ENCODE measurements around the gene PSMD7. TPM values are rescaled to one million over a fixed set of nuclear protein-coding genes. Genes with fewer than 3 reads are reported as not detected.
A peak's percentile ranks its signal among the peaks of the same experiment; 100 is the strongest.

Gene PSMD7
- total and polyA plus RNA-seq, 5 donors, result 80.9 to 118 (median 106) TPM

GRCh38 chr16:74275031-74275636 is 21.5 kb upstream of the PSMD7 start:
- Histone ChIP-seq H3K27me3 (ENCODE audit: control insufficient read depth, insufficient read depth) (no peaks in the 10 kb centered on the region), H3K4me3 (ENCODE audit: low read length) (no peak overlapping the region), H3K4me1 (ENCODE audit: control insufficient read depth, insufficient read depth, low read length) (no peaks in the 10 kb centered on the region), H3K27ac (ENCODE audit: low read length) (no peak overlapping the region), H3K9me3 (ENCODE audit: control insufficient read depth, low read length) (no peaks in the 10 kb centered on the region)
- DNase-seq, result no peak
- 35% methylated on average over 2 of the region's 2 CpGs for WGBS
- intact Hi-C loops (cut with DNase I), result no loop called here
- ATAC-seq, result no peak

- Histone ChIP-seq H3K27me3 (ENCODE audit: control insufficient read depth, insufficient read depth) (no peaks in the 10 kb centered on the region), H3K9me3 (ENCODE audit: control insufficient read depth, low read length) (no peaks in the 10 kb centered on the region), H3K27ac (ENCODE audit: low read length) (no peak overlapping the region), H3K4me3 (ENCODE audit: low read length) (no peak overlapping the region), H3K4me1 (ENCODE audit: control insufficient read depth, insufficient read depth, low read length) (no peaks in the 10 kb centered on the region)
- DNase-seq, result no peak
- no peak for ATAC-seq
- 41% methylated on average over 7 of the region's 7 CpGs for WGBS
- intact Hi-C loops (cut with DNase I), result no loop called here
Observed at GRCh38 chr16:74275711-74276110, 20.9 kb upstream of the PSMD7 start.

DNA sequence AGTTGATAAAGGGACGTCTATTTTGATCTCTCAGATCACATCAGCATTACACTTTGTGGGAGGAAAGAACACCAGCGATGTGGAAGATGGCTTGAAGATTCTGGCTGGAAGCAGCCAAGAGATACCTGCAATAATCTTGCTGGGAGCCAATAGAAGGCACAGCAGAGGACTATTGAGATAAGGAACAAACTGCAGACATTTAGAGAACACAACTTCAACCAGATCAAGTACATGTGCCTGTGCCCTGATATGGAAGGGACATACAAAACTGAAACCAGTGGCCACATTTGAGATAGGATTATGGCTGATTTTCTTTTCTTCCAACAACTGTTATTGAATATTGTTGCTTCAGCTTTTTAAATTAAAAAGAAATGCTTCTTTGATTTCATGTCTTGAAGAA is 18.6 kb upstream of the PSMD7 start:
- H3K4me3 ChIP-seq (ENCODE audit: low read length), result no peak overlapping the region
- H3K27ac ChIP-seq (ENCODE audit: low read length), result no peak overlapping the region
- no peaks in the 10 kb centered on the region for H3K9me3 ChIP-seq (ENCODE audit: control insufficient read depth, low read length)
- 43% methylated on average over 2 of the region's 2 CpGs for WGBS
- intact Hi-C loops (cut with DNase I), result no loop called here
- no peak for ATAC-seq
- DNase-seq, result no peak
- H3K4me1 ChIP-seq (ENCODE audit: control insufficient read depth, insufficient read depth, low read length), result no peaks in the 10 kb centered on the region
- H3K27me3 ChIP-seq (ENCODE audit: control insufficient read depth, insufficient read depth), result no peaks in the 10 kb centered on the region

- Histone ChIP-seq H3K9me3 (ENCODE audit: control insufficient read depth, low read length) (no peaks in the 10 kb centered on the region), H3K27me3 (ENCODE audit: control insufficient read depth, insufficient read depth) (no peaks in the 10 kb centered on the region), H3K4me3 (ENCODE audit: low read length) (no peak overlapping the region), H3K27ac (ENCODE audit: low read length) (no peak overlapping the region), H3K4me1 (ENCODE audit: control insufficient read depth, insufficient read depth, low read length) (no peaks in the 10 kb centered on the region)
- intact Hi-C loops (cut with DNase I), result no loop called here
- WGBS, result 81% methylated on average over 3 of the region's 3 CpGs
- DNase-seq (no peak), ATAC-seq (no peak)
Observed at GRCh38 chr16:74279266-74279665, 17.3 kb upstream of the PSMD7 start.

GRCh38 chr16:74279805-74280204 is 16.8 kb upstream of the PSMD7 start:
- H3K4me3 ChIP-seq (ENCODE audit: low read length), result no peak overlapping the region
- DNase-seq, result no peak
- no peak for ATAC-seq
- intact Hi-C loops (cut with DNase I), result no loop called here
- 89% methylated on average over 6 of the region's 6 CpGs for WGBS
- H3K4me1 ChIP-seq (ENCODE audit: control insufficient read depth, insufficient read depth, low read length), result no peaks in the 10 kb centered on the region
- H3K27ac ChIP-seq (ENCODE audit: low read length), result no peak overlapping the region
- H3K9me3 ChIP-seq (ENCODE audit: control insufficient read depth, low read length), result no peaks in the 10 kb centered on the region
- no peaks in the 10 kb centered on the region for H3K27me3 ChIP-seq (ENCODE audit: control insufficient read depth, insufficient read depth)

DNA sequence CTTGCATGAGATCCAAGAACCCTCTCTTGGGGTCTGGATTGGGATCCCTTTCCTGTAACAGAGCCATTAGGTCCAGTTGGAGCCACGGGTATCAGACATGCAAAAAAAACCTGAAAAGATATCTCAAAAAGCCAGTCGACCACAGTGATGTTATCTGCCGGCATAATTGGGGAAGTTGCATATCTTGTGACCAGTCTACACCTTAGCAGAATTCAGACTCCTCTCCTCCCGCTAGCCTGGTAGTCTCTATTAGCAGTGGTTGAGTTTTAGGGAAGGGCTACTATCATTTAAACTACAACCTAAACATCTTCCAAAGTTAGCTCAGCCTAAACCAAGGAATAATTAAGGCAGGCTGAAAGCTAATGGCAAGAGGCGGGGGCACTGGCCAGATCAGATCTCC is 16.2 kb upstream of the PSMD7 start:
- Histone ChIP-seq H3K4me1 (ENCODE audit: control insufficient read depth, insufficient read depth, low read length) (no peaks in the 10 kb centered on the region), H3K27ac (ENCODE audit: low read length) (no peak overlapping the region), H3K4me3 (ENCODE audit: low read length) (no peak overlapping the region), H3K9me3 (ENCODE audit: control insufficient read depth, low read length) (no peaks in the 10 kb centered on the region), H3K27me3 (ENCODE audit: control insufficient read depth, insufficient read depth) (no peaks in the 10 kb centered on the region)
- ATAC-seq (no peak), DNase-seq (no peak)
- 68% methylated on average over 5 of the region's 5 CpGs for WGBS
- intact Hi-C loops (cut with DNase I), result no loop called here

GRCh38 chr16:74281300-74281699 is 15.3 kb upstream of the PSMD7 start:
- ATAC-seq, result peak in 1 of 2 donors; percentile 34
- no peak for DNase-seq
- H3K27me3 ChIP-seq (ENCODE audit: control insufficient read depth, insufficient read depth), result no peaks in the 10 kb centered on the region
- H3K4me3 ChIP-seq (ENCODE audit: low read length), result no peak overlapping the region
- WGBS, result 42% methylated on average over 1 of the region's 1 CpG
- H3K27ac ChIP-seq (ENCODE audit: low read length), result no peak overlapping the region
- no peaks in the 10 kb centered on the region for H3K4me1 ChIP-seq (ENCODE audit: control insufficient read depth, insufficient read depth, low read length)
- intact Hi-C loops (cut with DNase I), result no loop called here
- H3K9me3 ChIP-seq (ENCODE audit: control insufficient read depth, low read length), result no peaks in the 10 kb centered on the region

GRCh38 chr16:74283716-74284115 is 12.9 kb upstream of the PSMD7 start:
- intact Hi-C loops (cut with DNase I), result no loop called here
- no peak for DNase-seq
- Histone ChIP-seq H3K27me3 (ENCODE audit: control insufficient read depth, insufficient read depth) (no peaks in the 10 kb centered on the region), H3K9me3 (ENCODE audit: control insufficient read depth, low read length) (no peaks in the 10 kb centered on the region), H3K27ac (ENCODE audit: low read length) (no peak overlapping the region), H3K4me1 (ENCODE audit: control insufficient read depth, insufficient read depth, low read length) (no peaks in the 10 kb centered on the region), H3K4me3 (ENCODE audit: low read length) (no peak overlapping the region)
- no peak for ATAC-seq
- WGBS, result 85% methylated on average over 4 of the region's 4 CpGs

- DNase-seq (no peak), ATAC-seq (no peak)
- no peaks in the 10 kb centered on the region for H3K27me3 ChIP-seq (ENCODE audit: control insufficient read depth, insufficient read depth)
- WGBS, result 94% methylated on average over 7 of the region's 7 CpGs
- H3K4me1 ChIP-seq (ENCODE audit: control insufficient read depth, insufficient read depth, low read length), result no peaks in the 10 kb centered on the region
- peaks cover 2% of the 10 kb centered on the region for H3K9me3 ChIP-seq (ENCODE audit: control insufficient read depth, low read length)
- no peak overlapping the region for H3K27ac ChIP-seq (ENCODE audit: low read length)
- intact Hi-C loops (cut with DNase I), result no loop called here
- no peak overlapping the region for H3K4me3 ChIP-seq (ENCODE audit: low read length)
Observed at GRCh38 chr16:74288065-74288464, 8.5 kb upstream of the PSMD7 start.

- no peak for DNase-seq
- H3K9me3 ChIP-seq (ENCODE audit: control insufficient read depth, low read length), result peaks cover 2% of the 10 kb centered on the region
- no peak for ATAC-seq
- no peaks in the 10 kb centered on the region for H3K4me1 ChIP-seq (ENCODE audit: control insufficient read depth, insufficient read depth, low read length)
- intact Hi-C loops (cut with DNase I), result no loop called here
- no peak overlapping the region for H3K27ac ChIP-seq (ENCODE audit: low read length)
- no peaks in the 10 kb centered on the region for H3K27me3 ChIP-seq (ENCODE audit: control insufficient read depth, insufficient read depth)
- no peak overlapping the region for H3K4me3 ChIP-seq (ENCODE audit: low read length)
Observed at GRCh38 chr16:74290356-74290755, 6.3 kb upstream of the PSMD7 start.

GRCh38 chr16:74291176-74291575 is 5.4 kb upstream of the PSMD7 start:
- Histone ChIP-seq H3K27me3 (ENCODE audit: control insufficient read depth, insufficient read depth) (no peaks in the 10 kb centered on the region), H3K4me3 (ENCODE audit: low read length) (no peak overlapping the region), H3K27ac (ENCODE audit: low read length) (no peak overlapping the region), H3K4me1 (ENCODE audit: control insufficient read depth, insufficient read depth, low read length) (no peaks in the 10 kb centered on the region), H3K9me3 (ENCODE audit: control insufficient read depth, low read length) (peaks cover 2% of the 10 kb centered on the region)
- ATAC-seq (no peak), DNase-seq (no peak)
- WGBS, result 90% methylated on average over 5 of the region's 5 CpGs
- intact Hi-C loops (cut with DNase I), result no loop called here

DNA sequence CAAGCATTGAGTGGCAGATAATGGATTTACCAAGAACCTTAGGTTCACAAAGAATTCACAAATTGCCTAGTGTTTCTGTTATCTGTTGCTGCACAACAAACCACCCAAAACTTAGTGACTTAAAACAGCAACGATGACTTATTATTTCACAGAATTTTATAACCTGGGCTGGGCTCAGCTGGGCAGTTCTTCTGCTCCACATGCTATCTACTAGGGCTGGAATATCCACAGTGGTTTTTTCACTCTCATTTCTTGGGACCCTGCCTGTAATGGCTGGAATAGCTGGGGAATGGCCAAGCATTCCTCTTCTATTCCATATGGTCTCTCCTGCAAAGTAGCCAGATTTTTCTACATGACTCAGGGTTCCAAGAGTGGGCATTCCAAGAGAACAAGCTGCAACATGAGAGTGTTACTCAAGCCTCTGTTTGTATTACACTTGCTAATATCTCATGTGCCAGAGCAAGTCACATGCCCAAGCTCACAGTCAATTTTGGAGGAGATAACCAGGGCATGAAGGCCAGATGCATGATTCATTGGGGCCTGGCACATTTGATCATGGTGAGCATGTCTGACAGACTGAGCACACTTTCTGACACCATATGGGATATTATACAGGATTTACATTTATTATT is 4.9 kb upstream of the PSMD7 start:
- ATAC-seq (no peak), DNase-seq (no peak)
- 100% methylated on average over 1 of the region's 1 CpG for WGBS
- Histone ChIP-seq H3K27me3 (ENCODE audit: control insufficient read depth, insufficient read depth) (no peaks in the 10 kb centered on the region), H3K4me3 (ENCODE audit: low read length) (no peak overlapping the region), H3K9me3 (ENCODE audit: control insufficient read depth, low read length) (peaks cover 2% of the 10 kb centered on the region), H3K27ac (ENCODE audit: low read length) (no peak overlapping the region), H3K4me1 (ENCODE audit: control insufficient read depth, insufficient read depth, low read length) (no peaks in the 10 kb centered on the region)
- intact Hi-C loops (cut with DNase I), result no loop called here
